GM12875 (cell line): ENCODE measurements around the gene KANSL3.
"Not testable (repeated sequence)": the region's sequence is repeated elsewhere in the genome, so short reads cannot be mapped to it uniquely, and the experiment has no call there.

Experiments
- H3K4me3 ChIP-seq: one replicate; pipeline ENCODE4 v1.5.1; 2011; ENCODE audit warnings: low read depth, low read length, control low read depth
- TF ChIP-seq, protein P1 (sequence below): IDR thresholded peaks from 2 replicates; pipeline ENCODE4 v1.5.1; 2011; ENCODE audit warnings: low read depth, mild to moderate bottlenecking, control low read depth, inconsistent platforms, low read length, moderate library complexity, borderline replicate concordance; ENCODE audit not compliant: insufficient read depth

Gene KANSL3

DNA sequence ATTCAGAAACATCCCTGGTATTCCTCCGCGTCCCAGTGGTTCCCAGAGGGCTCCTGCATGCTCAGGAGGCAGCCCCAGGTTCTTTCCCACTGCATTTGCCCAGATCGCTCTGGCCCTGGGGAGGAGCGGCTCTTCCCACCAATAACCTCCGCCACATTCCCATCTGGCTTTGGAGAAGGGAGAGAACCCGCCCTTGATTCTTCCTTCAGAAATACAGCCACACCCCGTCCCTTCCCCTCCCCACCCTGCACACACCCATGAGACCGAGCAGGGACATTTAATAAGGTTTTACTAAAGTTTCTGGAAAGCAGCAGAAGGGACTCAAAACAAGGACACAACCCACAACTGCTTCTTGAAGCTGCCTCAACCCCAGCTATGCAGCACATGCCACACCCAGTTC is 79.6 kb downstream of the KANSL3 start:
- H3K4me3 ChIP-seq: no peak overlapping the region
- TF ChIP-seq, protein P1, sequence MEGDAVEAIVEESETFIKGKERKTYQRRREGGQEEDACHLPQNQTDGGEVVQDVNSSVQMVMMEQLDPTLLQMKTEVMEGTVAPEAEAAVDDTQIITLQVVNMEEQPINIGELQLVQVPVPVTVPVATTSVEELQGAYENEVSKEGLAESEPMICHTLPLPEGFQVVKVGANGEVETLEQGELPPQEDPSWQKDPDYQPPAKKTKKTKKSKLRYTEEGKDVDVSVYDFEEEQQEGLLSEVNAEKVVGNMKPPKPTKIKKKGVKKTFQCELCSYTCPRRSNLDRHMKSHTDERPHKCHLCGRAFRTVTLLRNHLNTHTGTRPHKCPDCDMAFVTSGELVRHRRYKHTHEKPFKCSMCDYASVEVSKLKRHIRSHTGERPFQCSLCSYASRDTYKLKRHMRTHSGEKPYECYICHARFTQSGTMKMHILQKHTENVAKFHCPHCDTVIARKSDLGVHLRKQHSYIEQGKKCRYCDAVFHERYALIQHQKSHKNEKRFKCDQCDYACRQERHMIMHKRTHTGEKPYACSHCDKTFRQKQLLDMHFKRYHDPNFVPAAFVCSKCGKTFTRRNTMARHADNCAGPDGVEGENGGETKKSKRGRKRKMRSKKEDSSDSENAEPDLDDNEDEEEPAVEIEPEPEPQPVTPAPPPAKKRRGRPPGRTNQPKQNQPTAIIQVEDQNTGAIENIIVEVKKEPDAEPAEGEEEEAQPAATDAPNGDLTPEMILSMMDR: no peak

DNA sequence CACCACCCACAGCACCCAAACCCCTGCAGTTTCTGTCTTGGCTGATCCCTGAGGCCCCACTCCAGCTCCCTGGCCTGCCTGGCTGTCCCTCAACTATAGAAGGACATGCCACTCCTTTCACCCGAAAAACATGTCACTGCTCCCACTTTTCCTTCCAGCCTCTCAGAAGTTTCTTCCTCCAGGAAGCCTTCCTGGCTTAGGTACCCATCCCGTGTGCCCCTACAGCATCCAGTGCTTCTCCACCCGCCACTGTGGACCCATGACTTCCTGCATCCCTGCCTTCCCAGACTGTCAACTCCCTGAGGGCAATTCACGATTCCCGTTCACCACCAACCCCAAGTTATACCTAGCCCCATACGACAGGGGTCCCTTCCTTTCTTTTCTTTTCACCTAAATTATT is 80.1 kb downstream of the KANSL3 start:
- TF ChIP-seq, protein P1: no peak
- no peak overlapping the region for H3K4me3 ChIP-seq

DNA sequence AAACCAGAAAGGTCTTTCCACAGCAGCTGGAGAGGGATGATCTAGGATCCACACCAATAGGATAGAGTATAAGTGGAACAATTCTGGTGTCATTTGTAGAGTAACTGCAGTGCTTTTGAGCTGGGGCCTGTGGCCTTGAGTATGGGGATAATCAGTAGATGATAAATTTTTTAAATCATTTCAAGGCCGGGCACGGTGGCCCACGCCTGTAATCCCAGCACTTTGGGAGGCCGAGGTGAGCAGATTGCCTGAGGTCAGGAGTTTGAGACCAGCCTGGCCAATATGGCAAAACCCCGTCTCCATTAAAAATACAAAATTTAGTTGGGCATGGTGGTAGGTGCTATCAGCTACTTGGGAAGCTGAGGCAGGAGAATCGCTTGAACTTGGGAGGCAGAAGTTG is 80.7 kb downstream of the KANSL3 start:
- not testable (repeated sequence) for H3K4me3 ChIP-seq

DNA sequence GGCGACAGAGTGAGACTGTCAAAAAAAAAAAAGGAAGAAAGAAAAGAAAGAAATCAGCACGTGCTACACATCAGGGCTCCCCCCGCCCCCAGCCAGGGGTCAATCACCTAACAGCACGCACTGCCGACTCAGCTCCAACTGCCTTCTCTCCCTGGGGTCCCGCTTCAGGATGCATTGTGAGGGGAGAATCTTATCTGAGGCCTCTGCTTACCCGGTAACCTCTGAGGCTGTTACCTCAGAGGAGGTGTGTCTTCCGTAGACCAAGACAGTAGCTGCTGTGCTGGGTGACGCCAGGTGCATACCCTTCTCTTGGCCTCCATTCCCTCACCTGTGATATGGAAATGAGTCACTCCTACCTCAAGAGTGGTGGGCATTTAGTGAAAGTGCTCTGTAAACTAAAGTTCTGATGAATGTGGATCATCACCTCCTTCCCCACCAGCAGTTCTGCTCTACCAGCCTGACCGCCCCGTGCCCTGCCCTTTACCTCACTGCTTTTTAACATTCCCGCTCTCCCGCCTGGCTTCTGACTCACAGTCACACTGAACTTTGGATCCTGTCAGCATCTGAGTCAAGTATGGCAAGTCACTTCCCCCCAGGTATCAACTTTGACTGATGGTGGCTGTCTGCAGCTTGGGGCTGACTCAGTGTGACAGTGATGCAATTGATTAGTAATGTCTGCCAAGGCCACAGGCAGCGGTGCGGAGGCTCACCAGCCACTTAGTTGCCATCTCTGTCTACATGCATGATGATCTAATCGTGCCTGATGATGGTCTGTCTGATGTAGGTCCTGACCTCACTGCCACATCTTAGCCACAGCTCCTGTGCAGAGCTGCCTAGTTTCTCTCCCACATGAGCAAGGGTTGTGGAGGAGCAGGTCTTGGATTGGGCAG is 81.4 kb downstream of the KANSL3 start:
- TF ChIP-seq, protein P1: no peak
- H3K4me3 ChIP-seq: no peak overlapping the region

DNA sequence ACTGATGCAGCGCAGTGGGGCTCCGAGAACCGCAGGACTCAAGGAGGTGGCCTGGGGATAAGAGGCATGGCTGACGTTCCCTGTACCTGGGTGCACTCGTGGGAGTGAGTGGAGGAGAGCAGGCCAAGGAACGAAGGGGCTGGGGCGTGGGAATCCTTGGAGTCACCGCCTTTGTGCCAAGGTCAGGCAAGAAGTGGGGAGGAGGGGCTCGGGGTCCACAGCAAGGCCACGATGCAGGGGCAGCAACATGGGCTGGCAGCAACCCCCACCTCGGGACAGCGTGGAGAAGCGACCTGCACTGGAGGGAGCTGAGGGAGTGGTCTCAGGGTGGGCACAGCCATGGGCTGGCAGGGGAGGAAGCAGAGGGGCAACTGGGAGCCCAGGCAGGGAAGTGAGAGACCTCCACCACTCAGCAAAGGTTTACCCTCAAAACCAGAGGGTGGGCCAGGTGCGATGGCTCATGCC is 82.9 kb downstream of the KANSL3 start:
- H3K4me3 ChIP-seq: no peak overlapping the region
- TF ChIP-seq, protein P1: no peak

DNA sequence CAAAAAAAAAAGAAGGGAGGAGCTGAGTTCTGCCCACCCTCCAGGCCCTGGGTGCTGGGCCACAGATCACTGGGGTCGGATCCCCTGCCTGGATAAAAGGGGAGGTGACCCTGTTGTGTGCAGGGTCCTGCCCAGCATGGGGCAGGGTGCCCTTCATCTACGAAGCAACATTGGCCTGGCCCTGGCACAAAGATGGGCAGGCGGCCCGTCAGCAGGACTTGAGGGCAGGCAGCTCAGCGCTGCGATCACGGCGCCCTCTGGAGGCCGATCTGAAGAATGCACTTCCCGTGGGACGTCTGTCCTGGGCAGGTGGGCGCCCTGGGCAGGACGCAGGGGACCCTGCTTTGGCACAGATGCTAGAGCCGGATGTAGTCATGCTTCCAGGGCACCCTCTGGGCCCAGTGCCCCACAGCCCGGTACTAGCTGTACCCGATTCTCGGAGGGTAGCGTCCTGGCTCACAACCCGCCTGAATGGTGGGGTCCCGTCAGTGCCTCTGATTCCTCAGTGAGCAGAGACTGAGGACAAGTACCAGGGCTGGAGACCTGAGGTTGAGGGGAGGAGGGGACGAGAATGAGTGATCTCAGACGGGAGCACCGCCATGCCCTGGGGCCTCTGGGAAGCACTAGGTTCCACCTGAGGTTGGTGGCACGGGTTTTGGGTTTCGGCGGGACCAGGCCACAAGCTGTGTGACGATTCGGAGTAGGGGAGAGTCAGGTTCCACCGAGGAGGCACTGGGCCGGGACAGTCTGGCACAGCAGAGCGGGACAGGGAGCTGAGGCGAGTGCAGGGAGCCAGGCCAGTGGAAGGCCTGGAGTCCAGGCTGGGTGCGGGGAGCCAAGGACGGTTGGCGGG is 83.6 kb downstream of the KANSL3 start:
- TF ChIP-seq, protein P1: peak; percentile 97
- no peak overlapping the region for H3K4me3 ChIP-seq

DNA sequence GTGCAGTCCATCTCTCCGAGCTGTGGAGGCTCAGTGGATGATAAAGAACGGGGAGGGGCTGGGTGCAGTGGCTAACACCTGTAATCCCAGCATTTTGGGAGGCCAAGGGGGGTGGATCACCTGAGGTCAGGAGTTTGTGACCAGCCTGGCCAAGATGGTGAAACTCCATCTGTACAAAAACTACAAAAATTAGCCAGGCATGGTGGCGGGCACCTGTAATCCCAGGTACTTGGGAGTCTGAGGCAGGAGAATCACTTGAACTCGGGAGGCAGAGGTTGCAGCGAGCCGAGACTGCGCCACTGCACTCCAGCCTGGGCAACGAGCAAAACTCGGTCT is 84.2 kb downstream of the KANSL3 start:
- not testable (repeated sequence) for H3K4me3 ChIP-seq

DNA sequence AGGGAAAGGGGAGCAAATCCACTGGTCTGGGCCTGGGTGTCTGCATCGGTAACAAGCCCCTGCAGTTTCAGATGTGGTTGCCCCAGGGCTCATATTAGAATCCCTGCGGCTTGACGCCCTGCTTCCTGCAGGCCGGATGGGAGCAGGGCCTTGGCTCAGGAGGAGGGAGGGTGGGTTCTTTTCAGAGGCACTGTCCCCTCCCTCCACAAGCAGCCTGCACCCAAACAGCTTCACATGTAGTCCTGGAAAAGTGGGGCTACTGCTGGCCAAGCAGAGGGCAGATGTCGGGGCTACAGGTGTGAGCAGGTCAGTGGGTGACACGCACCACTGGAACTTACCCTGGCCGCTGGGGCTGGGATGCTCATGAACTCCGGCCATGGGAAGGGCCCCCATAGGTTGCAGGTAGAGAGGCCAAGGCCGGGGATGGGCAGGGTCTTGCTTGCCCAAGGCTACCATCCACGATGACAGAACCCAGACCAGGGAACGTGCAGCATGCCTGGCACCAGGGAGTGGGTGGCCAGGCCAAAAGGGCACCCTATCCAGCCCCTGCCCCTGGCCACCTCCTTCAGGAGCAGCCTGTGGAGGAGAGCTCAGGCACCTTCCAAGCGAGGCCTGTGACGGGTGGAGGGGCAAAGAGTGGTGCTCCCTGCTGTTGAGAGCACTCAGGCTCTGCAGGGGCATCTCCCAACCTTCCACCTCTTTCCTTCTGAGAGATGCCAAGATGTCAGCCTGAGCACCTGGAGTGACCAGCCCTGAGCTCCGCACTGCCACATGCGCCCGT is 84.7 kb downstream of the KANSL3 start:
- TF ChIP-seq, protein P1: no peak
- H3K4me3 ChIP-seq: no peak overlapping the region
